ENCODE data around the gene CHIT1.

CHIT1 gene

DNA sequence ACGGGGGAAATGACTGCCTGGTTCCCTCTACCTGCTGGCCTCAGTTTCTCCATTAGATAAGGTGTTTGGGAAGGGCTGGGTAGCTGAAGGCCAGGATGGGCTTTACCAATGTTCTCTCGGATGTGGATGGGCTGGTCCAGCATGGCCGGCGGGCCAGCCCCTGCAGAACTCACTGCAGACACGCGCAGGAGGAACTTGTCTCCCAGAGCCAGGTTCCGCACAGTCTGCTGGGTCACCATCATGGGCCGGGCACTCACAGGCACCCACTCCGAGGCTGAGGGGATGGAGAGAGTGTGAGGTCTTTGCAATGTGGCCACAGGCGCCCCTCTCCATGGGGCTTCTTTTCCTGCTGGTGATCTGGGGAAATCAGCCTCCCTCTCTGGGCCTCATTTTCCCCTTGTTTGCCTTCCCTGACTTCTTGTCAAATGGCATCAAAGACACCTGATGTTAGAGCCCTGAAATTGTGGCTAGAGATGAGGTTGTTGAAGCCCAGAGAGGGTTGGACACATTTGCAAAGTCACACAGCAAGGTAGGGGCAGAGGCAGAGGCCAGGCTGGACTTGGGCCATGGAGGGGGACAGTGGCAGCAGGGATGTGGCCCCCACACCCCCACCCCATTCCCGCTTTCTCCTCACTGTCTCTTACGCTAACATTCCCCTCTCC, 55.0 kb downstream of the CHIT1 start:
- no peak for DNase-seq

DNA sequence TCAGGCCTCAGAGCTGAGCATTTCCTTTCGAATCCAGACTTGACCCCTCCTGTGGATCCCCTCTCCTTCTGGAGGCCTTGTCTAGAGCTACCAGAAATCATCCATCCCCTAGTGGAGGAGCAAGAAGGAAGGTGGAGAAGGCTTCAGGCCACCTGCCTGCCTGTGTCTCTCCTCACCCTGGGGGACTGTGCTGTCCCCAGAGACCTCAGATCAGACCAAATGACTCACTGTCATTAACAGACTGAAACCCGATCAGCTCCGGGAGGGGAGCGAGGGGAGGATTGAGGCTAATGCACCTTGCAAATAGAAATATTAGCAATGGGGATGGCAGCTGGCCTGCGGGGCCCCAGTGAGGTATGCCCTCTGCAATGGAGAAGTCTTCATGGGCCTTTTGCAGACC, 55.9 kb downstream of the CHIT1 start:
- no peak for DNase-seq

DNA sequence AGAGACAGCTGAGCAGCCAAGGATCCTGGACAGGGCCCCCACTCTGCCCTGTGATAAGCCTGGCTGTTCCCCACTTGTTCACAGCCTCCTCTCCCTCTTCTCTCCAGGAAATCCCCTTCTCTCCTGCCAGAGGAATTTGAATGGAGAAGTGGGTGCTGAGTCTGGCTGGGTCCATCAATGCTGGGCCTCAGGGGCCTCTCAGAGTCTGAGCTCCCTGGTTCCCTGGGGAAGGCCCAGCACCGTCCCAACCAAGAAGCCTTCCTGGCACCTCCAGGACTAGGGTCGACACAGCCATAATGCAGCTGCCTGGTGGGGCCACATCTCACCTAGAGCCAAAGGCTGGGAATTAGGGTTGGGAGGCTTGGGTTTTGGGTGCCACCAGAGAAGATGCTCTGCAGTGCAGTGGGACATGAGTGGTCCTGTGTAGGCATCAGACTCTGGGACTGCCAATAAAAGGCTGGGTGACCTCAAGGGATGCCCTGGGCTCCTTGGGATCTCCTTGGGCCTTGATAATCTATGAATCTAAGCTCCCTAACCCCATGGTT, 56.4 kb downstream of the CHIT1 start:
- no peak for DNase-seq

DNA sequence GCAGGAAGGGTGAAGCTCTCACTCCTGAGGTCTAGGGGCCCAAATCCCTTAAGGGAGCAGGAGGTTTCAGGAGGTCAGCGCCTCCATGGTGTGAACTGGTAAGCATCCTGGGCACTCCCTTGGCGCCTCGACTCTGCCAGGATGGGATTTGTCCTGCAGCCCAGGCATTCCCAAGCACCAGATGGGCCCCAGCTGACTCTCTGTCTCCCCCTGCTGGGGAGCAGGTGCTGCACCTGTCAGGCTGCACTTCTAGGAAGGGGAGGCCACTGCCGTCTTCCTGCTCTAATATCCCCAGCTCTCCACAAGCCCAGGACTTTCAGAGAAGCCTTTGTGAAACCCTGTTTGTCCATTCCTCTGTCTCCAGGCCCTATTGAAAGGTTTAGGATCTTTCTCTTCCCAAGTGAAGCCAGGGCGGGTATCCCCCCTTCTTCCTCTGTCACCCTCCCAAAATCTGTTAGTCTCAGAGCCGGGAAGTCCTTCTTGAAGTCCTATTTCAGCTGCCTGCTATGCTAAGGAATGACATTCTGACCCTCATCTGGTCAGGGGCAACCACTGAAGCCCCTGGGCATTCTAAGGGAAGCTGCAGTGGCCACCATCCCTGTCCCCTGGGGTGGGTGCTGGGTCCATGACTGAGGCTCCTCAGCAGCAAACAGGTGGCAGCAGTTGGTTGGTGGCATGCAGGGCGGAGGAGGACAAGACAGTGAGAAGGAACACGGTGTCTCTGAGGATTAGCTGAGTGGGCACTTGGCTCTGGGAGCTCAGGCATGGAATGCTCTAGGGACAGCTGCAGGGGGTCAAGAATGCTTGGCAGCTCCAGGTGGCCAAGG, 57.1 kb downstream of the CHIT1 start:
- no peak for DNase-seq

DNA sequence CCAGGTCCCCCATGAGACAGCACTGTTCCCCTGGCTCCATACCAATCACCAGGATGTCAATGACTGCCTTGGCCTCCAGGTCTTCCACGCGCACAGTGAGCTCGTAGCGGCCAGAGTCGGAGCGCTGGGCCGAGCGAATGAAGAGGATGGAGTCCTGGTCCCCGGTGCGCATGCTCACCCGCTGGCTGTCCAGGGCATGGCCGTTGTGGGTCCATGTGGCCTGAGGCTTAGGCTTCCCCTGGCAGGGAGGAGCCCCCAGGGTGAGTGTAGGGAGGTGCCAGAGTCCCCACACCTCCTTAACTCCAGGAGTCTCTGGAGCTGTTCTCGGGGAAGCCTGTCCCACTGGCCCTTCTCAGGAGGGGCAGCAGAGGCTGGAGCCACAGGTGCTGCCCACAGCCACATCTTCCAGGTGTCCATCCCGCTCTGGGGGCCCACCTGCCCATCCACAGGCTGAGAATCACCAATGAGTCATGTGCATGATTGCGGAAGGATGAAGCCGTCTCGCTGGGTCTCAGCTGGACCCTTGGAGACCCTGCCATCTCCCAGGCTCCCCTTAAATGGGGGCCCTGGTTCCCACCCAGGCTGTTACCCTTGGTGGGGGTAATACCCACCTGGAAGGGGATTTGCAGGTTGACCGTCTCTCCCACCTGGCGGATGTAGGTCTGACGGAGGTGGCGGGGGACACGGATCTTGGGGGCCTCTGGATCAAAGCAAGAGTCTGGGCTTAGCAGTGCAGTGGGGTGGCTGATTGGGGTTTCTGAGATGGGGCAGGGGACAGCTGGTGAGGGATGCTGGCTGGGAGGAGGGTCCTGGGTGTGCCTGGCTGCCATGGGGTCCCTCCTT, 57.9 kb downstream of the CHIT1 start:
- DNase-seq: no peak

DNA sequence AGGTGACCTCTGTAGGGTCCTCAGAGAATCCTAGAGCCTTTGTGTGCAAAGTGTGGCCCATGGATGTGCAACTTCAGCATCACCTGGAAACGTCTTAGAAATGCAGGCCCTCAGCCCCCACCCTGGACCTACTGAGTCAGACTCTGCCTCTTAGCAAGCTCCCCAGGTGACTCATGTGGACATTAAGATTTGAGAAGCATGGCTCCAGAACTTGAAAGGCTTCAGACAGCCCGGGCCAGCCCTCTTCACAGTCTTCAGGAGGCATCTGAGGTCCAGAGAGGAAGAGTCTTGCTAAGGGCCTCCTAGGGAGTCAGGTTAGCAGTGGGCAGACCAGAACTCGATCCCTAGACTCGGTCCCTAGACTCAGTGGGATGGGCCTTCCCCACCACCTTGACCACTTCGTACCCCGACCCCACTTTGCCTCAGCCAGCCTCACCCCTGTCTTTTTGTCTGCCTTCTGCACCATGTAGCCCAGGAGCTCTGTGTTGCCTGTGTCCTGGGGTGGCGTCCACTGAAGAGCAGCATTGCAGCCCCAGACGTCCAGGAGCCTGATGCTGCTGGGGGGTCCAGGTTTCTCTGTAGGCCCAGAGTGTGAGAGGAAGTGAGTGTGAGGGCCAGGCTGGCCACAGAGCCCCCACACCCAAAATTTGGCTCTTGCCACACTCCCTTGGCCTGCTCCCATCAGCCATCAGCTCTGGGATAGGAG, 58.7 kb downstream of the CHIT1 start:
- DNase-seq: no peak

DNA sequence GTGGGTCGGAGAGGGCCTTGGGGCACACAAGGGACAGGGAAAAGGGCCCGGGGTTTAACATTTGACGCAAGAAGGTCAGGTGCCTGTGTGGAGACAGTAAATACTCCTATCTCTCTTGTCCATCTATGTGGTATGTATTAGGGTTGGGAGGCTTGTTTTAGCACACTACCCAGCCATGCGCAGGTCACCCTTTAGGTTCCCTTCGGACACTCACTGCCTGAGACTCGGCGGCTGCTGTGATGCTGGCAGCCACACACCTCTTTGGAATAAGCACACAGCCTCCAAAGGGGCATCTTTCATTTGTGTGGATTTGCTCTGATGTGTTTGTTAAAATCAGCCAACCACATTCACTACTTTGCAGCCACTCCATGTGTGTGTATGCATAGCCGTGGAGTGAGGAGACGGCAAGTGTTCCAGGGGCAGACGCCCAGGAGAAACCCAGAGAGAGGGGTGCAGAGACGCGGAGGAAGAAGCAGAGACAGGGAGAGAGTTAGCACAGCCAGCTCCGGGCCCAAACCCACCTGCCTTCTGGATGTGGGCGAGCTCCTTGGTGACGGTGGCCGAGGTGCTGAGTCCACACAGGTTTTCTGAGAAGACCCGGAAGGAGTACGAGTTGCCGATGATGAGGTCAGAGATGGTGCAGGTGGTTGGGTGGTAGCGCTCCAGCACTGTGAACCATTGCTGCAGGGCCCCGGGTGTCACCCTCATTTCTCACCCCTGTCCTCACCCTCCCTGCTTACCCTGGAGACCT, 59.5 kb downstream of the CHIT1 start:
- no peak for DNase-seq

DNA sequence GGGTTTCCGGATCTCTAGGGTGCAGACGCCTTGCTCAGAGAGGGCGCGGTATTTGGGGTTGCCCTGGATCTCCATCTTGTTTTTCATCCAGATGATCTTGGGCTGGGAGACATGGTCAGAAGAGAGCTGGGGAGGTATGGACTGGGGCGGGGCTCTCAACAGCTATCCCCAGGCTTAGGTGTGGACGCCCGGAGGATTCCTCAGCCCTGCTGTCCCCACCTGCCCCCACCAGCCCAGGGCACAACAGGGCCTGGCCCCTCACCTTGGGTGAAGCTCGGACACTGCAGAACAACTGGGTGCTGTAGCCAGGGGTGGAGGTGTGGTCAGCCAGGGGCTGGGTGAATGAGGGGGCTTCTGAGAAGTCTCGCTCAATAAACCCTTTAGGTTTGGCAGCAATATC, 60.5 kb downstream of the CHIT1 start:
- DNase-seq: no peak

DNA sequence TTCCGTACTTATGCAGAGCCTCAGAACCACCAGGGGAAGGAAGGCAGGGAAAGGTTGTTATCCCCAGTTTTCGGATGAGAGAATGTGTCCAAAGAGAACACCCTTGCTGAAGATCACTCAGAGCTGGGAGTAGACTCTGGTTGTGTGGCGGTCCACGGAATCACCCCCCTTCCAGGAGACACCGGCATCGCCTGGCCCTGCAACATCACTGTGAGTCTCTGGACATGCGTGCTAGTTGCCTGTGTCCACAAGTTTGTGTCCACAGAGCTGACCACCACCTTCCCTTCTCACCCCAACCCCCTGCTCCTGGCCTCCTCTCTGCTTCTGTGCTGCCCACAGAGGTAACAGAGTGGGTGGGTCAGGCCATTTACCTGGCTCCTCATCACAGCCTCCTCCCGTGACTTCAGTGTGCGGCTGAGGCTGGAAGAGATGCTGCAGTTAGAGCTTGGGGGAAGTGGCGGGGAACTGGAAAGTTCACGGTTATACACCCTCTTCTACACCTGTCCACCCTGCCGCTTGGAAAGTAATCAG, 61.2 kb downstream of the CHIT1 start:
- no peak for DNase-seq

DNA sequence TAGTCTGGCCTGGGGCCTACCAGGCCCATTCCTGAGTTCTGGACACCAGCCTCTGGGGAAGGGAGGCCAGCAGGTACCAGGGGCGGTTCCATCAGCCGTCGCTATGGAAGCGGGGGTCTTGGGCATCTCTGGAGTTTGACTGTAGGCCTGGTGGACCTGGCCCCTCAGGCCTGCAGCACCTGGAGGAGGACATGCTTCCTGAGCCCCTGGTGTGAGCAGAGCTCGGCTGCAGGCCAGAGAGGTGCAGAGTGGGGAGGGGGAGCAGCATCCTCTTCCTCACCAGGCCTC, 61.6 kb downstream of the CHIT1 start:
- no peak for DNase-seq

DNA sequence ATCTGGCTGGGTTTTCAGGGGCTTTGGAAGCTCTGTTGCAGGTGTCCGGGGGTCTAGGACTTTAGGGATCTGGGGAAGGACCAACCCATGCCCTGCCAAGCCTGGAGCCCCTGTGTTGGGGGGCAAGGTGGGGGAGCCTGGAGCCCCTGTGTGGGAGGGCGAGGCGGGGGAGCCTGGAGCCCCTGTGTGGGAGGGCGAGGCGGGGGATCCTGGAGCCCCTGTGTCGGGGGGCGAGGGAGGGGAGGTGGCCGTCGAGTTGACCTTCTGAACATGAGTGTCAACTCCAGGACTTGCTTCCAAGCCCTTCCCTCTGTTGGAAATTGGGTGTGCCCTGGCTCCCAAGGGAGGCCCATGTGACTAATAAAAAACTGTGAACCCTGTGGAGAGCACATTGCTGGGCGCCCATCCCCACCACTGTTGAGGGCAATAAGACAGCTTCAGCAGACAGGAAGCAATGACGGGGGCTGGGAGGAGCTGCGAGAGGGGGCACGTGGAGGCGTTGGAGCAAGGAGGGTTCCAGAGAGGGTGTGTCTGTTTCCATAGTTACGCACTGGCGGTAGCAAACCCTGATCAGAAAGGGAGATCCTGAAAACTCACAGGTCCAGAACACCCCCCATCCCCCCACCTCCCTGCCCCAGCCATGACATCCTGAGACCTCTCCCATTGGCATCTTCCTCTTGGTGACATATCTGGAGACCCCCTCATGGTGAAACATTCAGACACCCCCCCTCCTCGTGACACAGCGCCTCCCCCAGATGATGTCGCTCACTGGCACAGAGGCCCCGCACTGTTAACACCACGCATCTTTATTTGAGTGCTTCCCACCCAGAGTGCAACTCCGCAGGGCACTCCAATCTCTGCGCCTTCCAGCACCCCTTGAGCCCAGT, 62.2 kb downstream of the CHIT1 start:
- no peak for DNase-seq

DNA sequence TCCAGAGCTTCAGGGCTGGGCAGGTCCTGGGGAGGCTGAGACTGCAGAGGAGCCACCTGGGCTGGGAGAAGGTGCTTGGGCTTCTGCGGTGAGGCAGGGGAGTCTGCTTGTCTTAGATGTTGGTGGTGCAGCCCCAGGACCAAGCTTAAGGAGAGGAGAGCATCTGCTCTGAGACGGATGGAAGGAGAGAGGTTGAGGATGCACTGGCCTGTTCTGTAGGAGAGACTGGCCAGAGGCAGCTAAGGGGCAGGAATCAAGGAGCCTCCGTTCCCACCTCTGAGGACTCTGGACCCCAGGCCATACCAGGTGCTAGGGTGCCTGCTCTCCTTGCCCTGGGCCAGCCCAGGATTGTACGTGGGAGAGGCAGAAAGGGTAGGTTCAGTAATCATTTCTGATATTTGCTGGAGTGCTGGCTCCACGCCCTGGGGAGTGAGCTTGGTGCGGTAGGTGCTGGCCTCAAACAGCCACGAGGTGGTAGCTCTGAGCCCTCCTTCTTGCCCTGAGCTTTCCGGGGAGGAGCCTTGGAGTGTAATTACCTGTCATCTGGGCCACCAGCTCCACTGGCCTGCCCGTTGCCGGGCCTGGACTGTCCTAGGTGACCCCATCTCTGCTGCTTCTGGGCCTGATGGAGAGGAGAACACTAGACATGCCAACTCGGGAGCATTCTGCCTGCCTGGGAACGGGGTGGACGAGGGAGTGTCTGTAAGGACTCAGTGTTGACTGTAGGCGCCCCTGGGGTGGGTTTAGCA, 63.1 kb downstream of the CHIT1 start:
- DNase-seq: no peak

All from right kidney (tissue), 1 donor.